Heart left ventricle (tissue), 13 donors: ENCODE measurements around the gene APOBEC3F.
"Not testable (repeated sequence)": the region's sequence is repeated elsewhere in the genome, so short reads cannot be mapped to it uniquely, and the experiment has no call there.

Experiments used
- POLR2A ChIP-seq, 2 donors: fragments of 450-650 bp; IDR thresholded peaks; one replicate each; pipeline ENCODE4 v1.6.1; 2017; ENCODE audit warnings: antibody characterized with exemption in 2 of 2, mild to moderate bottlenecking in 2 of 2, moderate library complexity in 2 of 2
- TF ChIP-seq, protein P1 (sequence below), 12 donors: fragments of 200-600 bp; sonication (generic) in 4 of 12; IDR thresholded peaks; one replicate each; pipeline versions ENCODE4 v1.5.0 to v1.8.0; 2018 to 2022; ENCODE audit warnings: antibody characterized with exemption in 12 of 12, mild to moderate bottlenecking in 5 of 12
- donor health status: ischemic (EF 13 %, LVEDD 7.1; RV severe dilation, severe dysfunction).
- donor health status: DM: no; HTN: yes; CAD: no.
- donor health status: DM: no; HTN: no; CAD: no.
- donor health status: ischemic (EF 25% LVEDD 6.9; RV normal size, moderate dysfunction).
- donor health status: ischemic (EF 25% LVEDD 5.7; RV mildly dilated, moderate dysfunction).
- donor health status: ischemic (EF 35%, LVEDD 5.7; RV mildly dilated, moderate dysfunction).
- donor health status: nonischemic (EF 11% LVEDD 7.7; RV severe dilation, severe dysfunction).
- donor health status: DM: yes; HTN: yes; CAD: no.
- donor health status: PGD.
- donor health status: ischemic (EF 29% LVEDD 5.4; RV normal size, mild dysfunction).
- donor health status: nonischemic (EF 23%, LVEDD 6.1; RV moderate dilation, normal function).

DNA sequence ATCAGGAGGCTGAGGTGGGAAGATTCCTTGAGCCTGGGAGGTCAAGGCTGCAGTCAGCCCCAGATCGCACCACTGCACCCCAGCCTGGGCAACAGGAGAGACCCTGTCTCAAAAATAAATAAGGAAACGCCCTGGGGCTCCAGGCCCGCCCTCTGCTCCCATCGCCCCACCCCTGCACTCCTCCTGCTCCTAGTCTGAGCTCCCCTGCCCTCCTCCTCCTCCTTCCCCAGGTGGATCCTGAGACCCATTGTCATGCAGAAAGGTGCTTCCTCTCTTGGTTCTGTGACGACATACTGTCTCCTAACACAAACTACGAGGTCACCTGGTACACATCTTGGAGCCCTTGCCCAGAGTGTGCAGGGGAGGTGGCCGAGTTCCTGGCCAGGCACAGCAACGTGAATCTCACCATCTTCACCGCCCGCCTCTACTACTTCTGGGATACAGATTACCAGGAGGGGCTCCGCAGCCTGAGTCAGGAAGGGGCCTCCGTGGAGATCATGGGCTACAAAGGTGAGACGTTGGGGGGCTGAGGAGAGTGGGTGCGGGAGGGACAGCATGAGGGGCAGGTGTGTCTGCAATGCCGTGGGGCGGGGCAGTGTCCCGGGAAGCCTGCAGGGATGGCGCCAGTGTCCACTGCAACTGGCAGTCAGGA lies 11.3 kb downstream of the APOBEC3F start:
- TF ChIP-seq POLR2A (IDR thresholded peaks at IDR 0.05), result not testable (repeated sequence)
- TF ChIP-seq, protein P1, sequence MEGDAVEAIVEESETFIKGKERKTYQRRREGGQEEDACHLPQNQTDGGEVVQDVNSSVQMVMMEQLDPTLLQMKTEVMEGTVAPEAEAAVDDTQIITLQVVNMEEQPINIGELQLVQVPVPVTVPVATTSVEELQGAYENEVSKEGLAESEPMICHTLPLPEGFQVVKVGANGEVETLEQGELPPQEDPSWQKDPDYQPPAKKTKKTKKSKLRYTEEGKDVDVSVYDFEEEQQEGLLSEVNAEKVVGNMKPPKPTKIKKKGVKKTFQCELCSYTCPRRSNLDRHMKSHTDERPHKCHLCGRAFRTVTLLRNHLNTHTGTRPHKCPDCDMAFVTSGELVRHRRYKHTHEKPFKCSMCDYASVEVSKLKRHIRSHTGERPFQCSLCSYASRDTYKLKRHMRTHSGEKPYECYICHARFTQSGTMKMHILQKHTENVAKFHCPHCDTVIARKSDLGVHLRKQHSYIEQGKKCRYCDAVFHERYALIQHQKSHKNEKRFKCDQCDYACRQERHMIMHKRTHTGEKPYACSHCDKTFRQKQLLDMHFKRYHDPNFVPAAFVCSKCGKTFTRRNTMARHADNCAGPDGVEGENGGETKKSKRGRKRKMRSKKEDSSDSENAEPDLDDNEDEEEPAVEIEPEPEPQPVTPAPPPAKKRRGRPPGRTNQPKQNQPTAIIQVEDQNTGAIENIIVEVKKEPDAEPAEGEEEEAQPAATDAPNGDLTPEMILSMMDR (IDR thresholded peaks at IDR 0.05), result not testable (repeated sequence)
